Esophagus muscularis mucosa (tissue), 3 donors: ENCODE measurements around the gene NKIRAS2.

Source experiments
- CTCF ChIP-seq, 3 experiments: fragments of 200-600 bp in 2 of 3; fragments of 450-650 bp in 1 of 3; sonication (generic) in 2 of 3; IDR thresholded peaks; one replicate each; pipeline ENCODE4 v1.5.1; 2017 to 2019; ENCODE audit warnings: antibody characterized with exemption in 3 of 3, mild to moderate bottlenecking in 2 of 3, moderate library complexity in 1 of 3
- POLR2AphosphoS5 ChIP-seq, 2 donors: sonication (generic); formaldehyde crosslinking; IDR thresholded peaks; one replicate each; pipeline ENCODE4 v1.6.1; 2017; ENCODE audit warnings: antibody characterized with exemption in 2 of 2

GRCh38 chr17:42060231-42060630 lies 40.3 kb downstream of the NKIRAS2 start:
- TF ChIP-seq CTCF (IDR thresholded peaks at IDR 0.05) (no peak), POLR2AphosphoS5 (IDR thresholded peaks at IDR 0.05) (no peak)
